ENCODE data around the gene MRPS18A.

Gene MRPS18A

DNA sequence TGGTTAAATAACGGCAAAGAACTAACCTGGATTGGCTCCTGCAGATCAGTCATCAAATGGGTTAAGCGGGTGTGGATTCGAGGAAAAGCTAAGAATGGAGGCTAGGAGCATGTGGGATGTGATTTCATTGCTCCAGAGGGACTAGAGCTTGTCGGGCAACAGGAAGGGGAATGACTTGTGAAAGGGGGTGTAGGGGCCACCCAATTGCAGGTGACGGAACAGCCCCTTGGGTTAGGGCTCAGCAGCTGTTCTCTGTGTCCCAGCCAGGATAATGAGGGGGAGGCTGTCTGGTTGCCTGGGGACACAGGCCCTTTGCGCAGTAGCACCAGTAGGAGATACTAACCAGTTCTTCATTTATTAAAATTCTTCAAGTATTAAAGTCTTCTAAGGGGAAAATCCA, 25.0 kb upstream of the MRPS18A start:
- no peak overlapping the region for H3K23ac ChIP-seq (ENCODE audit: low read length)
- H3K79me2 ChIP-seq (ENCODE audit: control insufficient read depth, insufficient read depth, low read length, poor library complexity): no peaks in the 10 kb centered on the region
- no peaks in the 10 kb centered on the region for H3K4me1 ChIP-seq (ENCODE audit: control insufficient read depth in 1 of 2, insufficient read depth in 2 of 2, low read length in 2 of 2)
- H2BK120ac ChIP-seq (ENCODE audit: insufficient read depth, low read length, poor library complexity): no peak overlapping the region
- H4K8ac ChIP-seq (ENCODE audit: low read depth, low read length): no peak overlapping the region
- no peak overlapping the region for H3K4me3 ChIP-seq (ENCODE audit: low read depth, low read length)
- no peak overlapping the region for H2BK5ac ChIP-seq (ENCODE audit: low read depth, low read length, poor library complexity)
- H3K36me3 ChIP-seq (ENCODE audit: control insufficient read depth in 1 of 2, insufficient read depth in 2 of 2, low read length in 2 of 2): no peaks in the 10 kb centered on the region
- no peaks in the 10 kb centered on the region for H3K79me1 ChIP-seq (ENCODE audit: low read length)
- no peak overlapping the region for H2AFZ ChIP-seq (ENCODE audit: insufficient read depth, low read length, poor library complexity)
- no peaks in the 10 kb centered on the region for H3K9me3 ChIP-seq (ENCODE audit: insufficient read depth, low read depth, low read length)
- H3K4ac ChIP-seq (ENCODE audit: low read depth, low read length): no peak overlapping the region
- WGBS (ENCODE audit: extremely low coverage, insufficient coverage, insufficient read length): no CpG with 5 or more reads among the region's 6 CpGs
- no peak for DNase-seq
- H3K14ac ChIP-seq (ENCODE audit: low read length): no peak overlapping the region
- no peak overlapping the region for H4K91ac ChIP-seq (ENCODE audit: low read depth, low read length)
- no peak overlapping the region for H3K9ac ChIP-seq (ENCODE audit: low read length)
- H3K4me2 ChIP-seq (ENCODE audit: low read length): no peak overlapping the region
- no peak overlapping the region for H4K12ac ChIP-seq (ENCODE audit: low read depth, low read length)
- H3K27me3 ChIP-seq (ENCODE audit: insufficient read depth, low read length): no peaks in the 10 kb centered on the region
- H3K27ac ChIP-seq (ENCODE audit: low read depth, low read length): no peak overlapping the region
- H3K18ac ChIP-seq (ENCODE audit: low read length): no peak overlapping the region
- no peak overlapping the region for H2BK12ac ChIP-seq (ENCODE audit: low read length)
- H2AK5ac ChIP-seq (ENCODE audit: low read length): no peak overlapping the region

DNA sequence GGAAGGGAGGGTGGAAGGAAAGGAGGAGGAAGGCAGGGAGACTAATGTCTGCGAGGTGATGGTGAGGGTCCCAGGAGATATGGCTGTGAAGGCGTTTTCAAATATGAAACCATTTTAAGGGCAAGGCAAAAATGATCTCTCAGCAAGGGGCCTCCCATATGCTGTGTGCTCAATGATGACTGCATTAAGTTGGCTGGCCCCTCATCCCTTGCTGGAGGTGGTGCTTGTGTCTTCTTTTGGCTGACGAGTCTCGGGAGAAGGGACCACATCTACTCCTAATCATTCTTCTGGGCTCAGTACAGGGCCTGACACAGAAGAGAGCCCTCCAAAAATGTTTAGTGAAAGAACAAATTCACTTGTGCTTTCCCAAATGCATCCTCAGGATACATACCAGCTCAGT, 23.0 kb upstream of the MRPS18A start:
- Histone ChIP-seq H2BK5ac (ENCODE audit: low read depth, low read length, poor library complexity) (no peak overlapping the region), H2AFZ (ENCODE audit: insufficient read depth, low read length, poor library complexity) (no peak overlapping the region), H3K79me2 (ENCODE audit: control insufficient read depth, insufficient read depth, low read length, poor library complexity) (no peaks in the 10 kb centered on the region), H4K8ac (ENCODE audit: low read depth, low read length) (no peak overlapping the region), H2BK120ac (ENCODE audit: insufficient read depth, low read length, poor library complexity) (no peak overlapping the region), H3K4me2 (ENCODE audit: low read length) (no peak overlapping the region), H3K18ac (ENCODE audit: low read length) (no peak overlapping the region), H3K79me1 (ENCODE audit: low read length) (no peaks in the 10 kb centered on the region), H3K4me1 (ENCODE audit: control insufficient read depth in 1 of 2, insufficient read depth in 2 of 2, low read length in 2 of 2) (no peaks in the 10 kb centered on the region), H3K14ac (ENCODE audit: low read length) (no peak overlapping the region), H3K27me3 (ENCODE audit: insufficient read depth, low read length) (no peaks in the 10 kb centered on the region), H4K91ac (ENCODE audit: low read depth, low read length) (no peak overlapping the region), H3K23ac (ENCODE audit: low read length) (no peak overlapping the region), H4K12ac (ENCODE audit: low read depth, low read length) (no peak overlapping the region), H2AK5ac (ENCODE audit: low read length) (no peak overlapping the region), H3K4ac (ENCODE audit: low read depth, low read length) (no peak overlapping the region), H3K4me3 (ENCODE audit: low read depth, low read length) (no peak overlapping the region), H3K27ac (ENCODE audit: low read depth, low read length) (no peak overlapping the region), H2BK12ac (ENCODE audit: low read length) (no peak overlapping the region), H3K36me3 (ENCODE audit: control insufficient read depth in 1 of 2, insufficient read depth in 2 of 2, low read length in 2 of 2) (no peaks in the 10 kb centered on the region), H3K9me3 (ENCODE audit: insufficient read depth, low read depth, low read length) (no peaks in the 10 kb centered on the region), H3K9ac (ENCODE audit: low read length) (no peak overlapping the region)
- DNase-seq: no peak
- no CpG with 5 or more reads among the region's 4 CpGs for WGBS (ENCODE audit: extremely low coverage, insufficient coverage, insufficient read length)

DNA sequence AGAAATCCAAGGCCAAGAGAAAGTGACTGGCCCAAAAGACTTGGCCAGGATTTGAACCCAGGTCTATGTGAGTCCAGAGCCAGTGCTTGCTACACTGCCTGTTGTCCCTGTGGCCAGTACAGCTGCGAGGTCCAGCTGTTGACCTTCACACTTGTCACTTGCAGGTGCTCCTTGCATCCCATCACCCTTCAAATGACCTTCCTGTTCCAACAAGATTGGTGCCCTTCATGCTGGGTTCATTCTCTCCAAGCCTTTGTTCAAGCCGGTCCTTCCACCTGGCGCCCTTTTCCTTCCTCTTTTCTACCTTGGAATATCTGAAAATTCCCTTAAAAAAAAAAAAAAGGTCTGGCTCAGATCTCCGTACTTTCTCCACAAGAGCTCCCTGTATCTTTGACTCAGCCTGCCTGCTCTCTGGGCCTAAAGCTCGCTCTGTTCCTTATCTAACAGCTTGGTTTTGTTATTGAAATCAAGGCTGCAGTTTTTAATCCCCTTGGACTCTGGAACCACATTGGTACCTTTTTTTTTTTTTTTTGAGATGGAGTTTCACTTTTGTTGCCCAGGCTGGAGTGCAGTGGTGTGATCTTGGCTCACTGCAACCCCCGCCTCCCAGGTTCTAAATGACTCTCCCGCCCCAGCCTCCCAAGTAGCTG, 22.2 kb upstream of the MRPS18A start:
- Histone ChIP-seq H3K4me3 (ENCODE audit: low read depth, low read length) (no peak overlapping the region), H3K4me2 (ENCODE audit: low read length) (no peak overlapping the region), H4K91ac (ENCODE audit: low read depth, low read length) (no peak overlapping the region), H4K8ac (ENCODE audit: low read depth, low read length) (no peak overlapping the region), H3K23ac (ENCODE audit: low read length) (no peak overlapping the region), H3K9me3 (ENCODE audit: insufficient read depth, low read depth, low read length) (no peaks in the 10 kb centered on the region), H2AFZ (ENCODE audit: insufficient read depth, low read length, poor library complexity) (no peak overlapping the region), H3K18ac (ENCODE audit: low read length) (no peak overlapping the region), H3K27me3 (ENCODE audit: insufficient read depth, low read length) (no peaks in the 10 kb centered on the region), H3K4me1 (ENCODE audit: control insufficient read depth in 1 of 2, insufficient read depth in 2 of 2, low read length in 2 of 2) (no peaks in the 10 kb centered on the region), H3K27ac (ENCODE audit: low read depth, low read length) (no peak overlapping the region), H3K36me3 (ENCODE audit: control insufficient read depth in 1 of 2, insufficient read depth in 2 of 2, low read length in 2 of 2) (no peaks in the 10 kb centered on the region), H3K79me2 (ENCODE audit: control insufficient read depth, insufficient read depth, low read length, poor library complexity) (no peaks in the 10 kb centered on the region), H3K4ac (ENCODE audit: low read depth, low read length) (no peak overlapping the region), H2BK120ac (ENCODE audit: insufficient read depth, low read length, poor library complexity) (no peak overlapping the region), H3K14ac (ENCODE audit: low read length) (no peak overlapping the region), H4K12ac (ENCODE audit: low read depth, low read length) (no peak overlapping the region), H2BK12ac (ENCODE audit: low read length) (no peak overlapping the region), H2AK5ac (ENCODE audit: low read length) (no peak overlapping the region), H3K9ac (ENCODE audit: low read length) (no peak overlapping the region), H3K79me1 (ENCODE audit: low read length) (no peaks in the 10 kb centered on the region), H2BK5ac (ENCODE audit: low read depth, low read length, poor library complexity) (no peak overlapping the region)
- WGBS (ENCODE audit: extremely low coverage, insufficient coverage, insufficient read length): no CpG with 5 or more reads among the region's 7 CpGs
- no peak for DNase-seq

DNA sequence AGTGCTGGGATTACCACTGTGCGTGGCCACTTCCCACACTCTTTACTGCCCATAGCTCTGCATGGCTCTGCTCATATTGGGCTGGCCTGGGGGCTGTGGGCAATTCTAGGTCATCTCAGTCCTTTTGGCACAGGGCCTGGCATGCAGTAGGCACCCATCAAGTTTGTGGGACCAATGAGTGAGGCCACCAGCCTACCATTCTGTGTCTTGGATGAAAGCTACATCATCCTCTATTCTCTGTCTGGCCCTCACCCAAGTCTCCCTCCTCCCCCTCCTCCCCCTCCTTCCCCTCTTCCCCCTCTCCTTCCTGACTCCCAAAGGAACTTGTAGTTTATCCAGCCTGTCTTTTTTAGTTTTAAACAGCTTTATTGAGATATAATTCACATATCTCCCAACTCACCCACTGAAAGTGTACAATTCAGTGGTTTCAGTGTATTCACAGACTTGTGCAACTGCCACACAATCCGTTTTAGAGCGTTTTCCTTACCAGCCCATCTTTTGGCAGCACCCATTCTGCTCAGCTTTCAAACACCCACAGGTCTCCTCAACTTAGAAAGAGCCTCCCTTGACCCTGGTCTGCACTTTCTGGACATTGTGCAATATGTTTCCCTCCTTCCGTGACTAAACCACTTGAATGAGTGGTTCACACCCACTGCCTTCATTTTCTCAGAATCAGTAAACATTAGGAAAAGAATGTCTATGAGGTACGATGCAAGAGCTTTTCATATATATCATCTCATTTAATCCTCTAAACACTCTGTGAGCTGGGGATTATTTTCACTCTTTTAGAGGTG, 21.5 kb upstream of the MRPS18A start:
- H4K91ac ChIP-seq (ENCODE audit: low read depth, low read length): no peak overlapping the region
- no peak overlapping the region for H3K14ac ChIP-seq (ENCODE audit: low read length)
- no peak overlapping the region for H3K18ac ChIP-seq (ENCODE audit: low read length)
- no peak overlapping the region for H2AK5ac ChIP-seq (ENCODE audit: low read length)
- no peak overlapping the region for H2BK5ac ChIP-seq (ENCODE audit: low read depth, low read length, poor library complexity)
- no peaks in the 10 kb centered on the region for H3K9me3 ChIP-seq (ENCODE audit: insufficient read depth, low read depth, low read length)
- H3K9ac ChIP-seq (ENCODE audit: low read length): no peak overlapping the region
- H3K79me2 ChIP-seq (ENCODE audit: control insufficient read depth, insufficient read depth, low read length, poor library complexity): no peaks in the 10 kb centered on the region
- no peak overlapping the region for H2AFZ ChIP-seq (ENCODE audit: insufficient read depth, low read length, poor library complexity)
- H3K27me3 ChIP-seq (ENCODE audit: insufficient read depth, low read length): no peaks in the 10 kb centered on the region
- peak in 1 of 2 donors; percentile 24 for DNase-seq
- no peak overlapping the region for H2BK12ac ChIP-seq (ENCODE audit: low read length)
- H4K8ac ChIP-seq (ENCODE audit: low read depth, low read length): no peak overlapping the region
- no peak overlapping the region for H3K4me3 ChIP-seq (ENCODE audit: low read depth, low read length)
- H3K4ac ChIP-seq (ENCODE audit: low read depth, low read length): no peak overlapping the region
- no peak overlapping the region for H3K23ac ChIP-seq (ENCODE audit: low read length)
- H3K4me2 ChIP-seq (ENCODE audit: low read length): no peak overlapping the region
- no peak overlapping the region for H2BK120ac ChIP-seq (ENCODE audit: insufficient read depth, low read length, poor library complexity)
- no peaks in the 10 kb centered on the region for H3K4me1 ChIP-seq (ENCODE audit: control insufficient read depth in 1 of 2, insufficient read depth in 2 of 2, low read length in 2 of 2)
- no peak overlapping the region for H4K12ac ChIP-seq (ENCODE audit: low read depth, low read length)
- no peaks in the 10 kb centered on the region for H3K79me1 ChIP-seq (ENCODE audit: low read length)
- H3K27ac ChIP-seq (ENCODE audit: low read depth, low read length): no peak overlapping the region
- no CpG with 5 or more reads among the region's 5 CpGs for WGBS (ENCODE audit: extremely low coverage, insufficient coverage, insufficient read length)
- H3K36me3 ChIP-seq (ENCODE audit: control insufficient read depth in 1 of 2, insufficient read depth in 2 of 2, low read length in 2 of 2): no peaks in the 10 kb centered on the region

All from trophoblast cell (in vitro differentiated cells and primary cell).